ENCODE measurements around the gene EP400. TPM values are rescaled to one million over a fixed set of nuclear protein-coding genes. Genes with fewer than 3 reads are reported as not detected.
A peak's percentile ranks its signal among the peaks of the same experiment; 100 is the strongest.

Gene EP400
- total and polyA plus RNA-seq, 2 of the 13 experiments (the other 11 are each of a cell fraction or from before 2014, with no cell fraction given) = 4.9 to 5.0 TPM

DNA sequence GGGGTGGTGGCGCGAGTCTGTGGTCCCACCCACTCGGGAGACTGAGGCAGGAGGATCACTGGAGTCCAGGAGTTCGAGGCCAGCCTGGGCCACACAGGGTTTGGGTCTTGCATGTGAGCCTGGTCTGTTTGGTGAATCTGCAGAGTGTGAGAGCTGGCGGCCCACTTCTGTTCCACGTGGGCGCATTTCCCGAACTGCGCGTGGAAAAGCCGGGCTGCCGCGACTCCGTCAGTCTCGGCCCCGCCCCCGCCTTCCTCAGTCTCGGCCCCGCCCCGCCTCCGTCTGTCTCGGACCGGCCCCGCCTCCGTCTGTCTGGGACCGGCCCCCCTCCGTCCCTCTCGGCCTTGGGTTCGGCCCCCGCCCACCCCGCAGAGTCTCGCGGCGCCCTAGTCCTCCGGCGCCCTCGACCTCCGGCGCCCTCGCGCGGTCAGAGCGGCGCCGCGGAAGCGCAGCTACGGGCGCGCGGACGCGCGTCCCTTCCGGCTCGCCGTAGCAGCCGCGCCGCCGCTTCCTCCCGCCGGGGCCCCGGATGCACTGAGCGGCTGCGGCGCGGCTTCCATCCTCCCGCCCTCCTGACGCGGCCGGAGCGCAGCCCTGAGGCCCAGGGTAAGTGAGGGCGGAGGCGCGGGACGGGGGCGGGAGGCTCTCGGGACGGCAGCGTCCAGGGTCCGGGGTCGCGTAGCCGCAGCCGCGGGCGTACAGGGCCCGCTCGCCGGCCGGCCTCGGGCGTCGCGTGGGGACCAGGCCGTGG is at the start of gene EP400 (continued):
- TF ChIP-seq, protein P1, sequence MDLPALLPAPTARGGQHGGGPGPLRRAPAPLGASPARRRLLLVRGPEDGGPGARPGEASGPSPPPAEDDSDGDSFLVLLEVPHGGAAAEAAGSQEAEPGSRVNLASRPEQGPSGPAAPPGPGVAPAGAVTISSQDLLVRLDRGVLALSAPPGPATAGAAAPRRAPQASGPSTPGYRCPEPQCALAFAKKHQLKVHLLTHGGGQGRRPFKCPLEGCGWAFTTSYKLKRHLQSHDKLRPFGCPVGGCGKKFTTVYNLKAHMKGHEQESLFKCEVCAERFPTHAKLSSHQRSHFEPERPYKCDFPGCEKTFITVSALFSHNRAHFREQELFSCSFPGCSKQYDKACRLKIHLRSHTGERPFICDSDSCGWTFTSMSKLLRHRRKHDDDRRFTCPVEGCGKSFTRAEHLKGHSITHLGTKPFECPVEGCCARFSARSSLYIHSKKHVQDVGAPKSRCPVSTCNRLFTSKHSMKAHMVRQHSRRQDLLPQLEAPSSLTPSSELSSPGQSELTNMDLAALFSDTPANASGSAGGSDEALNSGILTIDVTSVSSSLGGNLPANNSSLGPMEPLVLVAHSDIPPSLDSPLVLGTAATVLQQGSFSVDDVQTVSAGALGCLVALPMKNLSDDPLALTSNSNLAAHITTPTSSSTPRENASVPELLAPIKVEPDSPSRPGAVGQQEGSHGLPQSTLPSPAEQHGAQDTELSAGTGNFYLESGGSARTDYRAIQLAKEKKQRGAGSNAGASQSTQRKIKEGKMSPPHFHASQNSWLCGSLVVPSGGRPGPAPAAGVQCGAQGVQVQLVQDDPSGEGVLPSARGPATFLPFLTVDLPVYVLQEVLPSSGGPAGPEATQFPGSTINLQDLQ (CRISPR knock-in tag; IDR thresholded peaks at IDR 0.05) = 0 out of 2 replicates have a peak, but pooled peaks have one; percentile 7
- TF ChIP-seq REPIN1 (CRISPR knock-in tag; IDR thresholded peaks at IDR 0.05; ENCODE audit: borderline replicate concordance, low read depth) (peak; percentile 34), ZNF547 (CRISPR knock-in tag; IDR thresholded peaks at IDR 0.05) (no peak)
- TF ChIP-seq, protein P2, sequence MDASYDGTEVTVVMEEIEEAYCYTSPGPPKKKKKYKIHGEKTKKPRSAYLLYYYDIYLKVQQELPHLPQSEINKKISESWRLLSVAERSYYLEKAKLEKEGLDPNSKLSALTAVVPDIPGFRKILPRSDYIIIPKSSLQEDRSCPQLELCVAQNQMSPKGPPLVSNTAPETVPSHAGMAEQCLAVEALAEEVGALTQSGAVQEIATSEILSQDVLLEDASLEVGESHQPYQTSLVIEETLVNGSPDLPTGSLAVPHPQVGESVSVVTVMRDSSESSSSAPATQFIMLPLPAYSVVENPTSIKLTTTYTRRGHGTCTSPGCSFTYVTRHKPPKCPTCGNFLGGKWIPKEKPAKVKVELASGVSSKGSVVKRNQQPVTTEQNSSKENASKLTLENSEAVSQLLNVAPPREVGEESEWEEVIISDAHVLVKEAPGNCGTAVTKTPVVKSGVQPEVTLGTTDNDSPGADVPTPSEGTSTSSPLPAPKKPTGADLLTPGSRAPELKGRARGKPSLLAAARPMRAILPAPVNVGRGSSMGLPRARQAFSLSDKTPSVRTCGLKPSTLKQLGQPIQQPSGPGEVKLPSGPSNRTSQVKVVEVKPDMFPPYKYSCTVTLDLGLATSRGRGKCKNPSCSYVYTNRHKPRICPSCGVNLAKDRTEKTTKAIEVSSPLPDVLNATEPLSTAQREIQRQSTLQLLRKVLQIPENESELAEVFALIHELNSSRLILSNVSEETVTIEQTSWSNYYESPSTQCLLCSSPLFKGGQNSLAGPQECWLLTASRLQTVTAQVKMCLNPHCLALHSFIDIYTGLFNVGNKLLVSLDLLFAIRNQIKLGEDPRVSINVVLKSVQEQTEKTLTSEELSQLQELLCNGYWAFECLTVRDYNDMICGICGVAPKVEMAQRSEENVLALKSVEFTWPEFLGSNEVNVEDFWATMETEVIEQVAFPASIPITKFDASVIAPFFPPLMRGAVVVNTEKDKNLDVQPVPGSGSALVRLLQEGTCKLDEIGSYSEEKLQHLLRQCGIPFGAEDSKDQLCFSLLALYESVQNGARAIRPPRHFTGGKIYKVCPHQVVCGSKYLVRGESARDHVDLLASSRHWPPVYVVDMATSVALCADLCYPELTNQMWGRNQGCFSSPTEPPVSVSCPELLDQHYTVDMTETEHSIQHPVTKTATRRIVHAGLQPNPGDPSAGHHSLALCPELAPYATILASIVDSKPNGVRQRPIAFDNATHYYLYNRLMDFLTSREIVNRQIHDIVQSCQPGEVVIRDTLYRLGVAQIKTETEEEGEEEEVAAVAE (CRISPR knock-in tag; IDR thresholded peaks at IDR 0.05; ENCODE audit: borderline replicate concordance) = no peak
